GM21786 (cell line): ENCODE results near the gene HDAC8.

Experiments used
- ATAC-seq: cut with Tn5 transposase; IDR thresholded peaks from one replicate; pipeline ENCODE4 v1.9.1; 2021; ENCODE audit not compliant: unreplicated experiment

Gene HDAC8

GRCh38 chrX:72381439-72382201, 191.0 kb downstream of the HDAC8 start:
- ATAC-seq = no peak

- no peak for ATAC-seq
Measured at GRCh38 chrX:72376124-72376523, 196.5 kb downstream of the HDAC8 start.

DNA sequence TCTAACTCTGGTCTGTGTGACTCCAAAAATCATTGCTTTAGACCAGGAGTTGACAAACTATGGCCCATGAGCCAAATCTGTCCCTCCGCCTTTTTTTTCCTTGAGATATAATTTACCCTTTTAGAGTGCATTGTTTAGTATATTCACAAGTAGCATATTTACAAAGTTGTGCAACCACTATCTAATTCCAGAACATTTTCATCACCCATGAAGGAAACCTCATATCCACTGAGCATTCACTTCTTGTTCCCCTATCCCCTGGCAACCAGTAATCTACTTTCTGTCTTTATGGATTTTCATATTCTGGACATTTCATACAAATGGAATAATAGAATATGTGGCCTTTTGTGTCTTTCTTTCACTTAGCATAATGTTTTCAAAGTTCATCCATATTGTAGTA, 199.5 kb downstream of the HDAC8 start:
- ATAC-seq = no peak

DNA sequence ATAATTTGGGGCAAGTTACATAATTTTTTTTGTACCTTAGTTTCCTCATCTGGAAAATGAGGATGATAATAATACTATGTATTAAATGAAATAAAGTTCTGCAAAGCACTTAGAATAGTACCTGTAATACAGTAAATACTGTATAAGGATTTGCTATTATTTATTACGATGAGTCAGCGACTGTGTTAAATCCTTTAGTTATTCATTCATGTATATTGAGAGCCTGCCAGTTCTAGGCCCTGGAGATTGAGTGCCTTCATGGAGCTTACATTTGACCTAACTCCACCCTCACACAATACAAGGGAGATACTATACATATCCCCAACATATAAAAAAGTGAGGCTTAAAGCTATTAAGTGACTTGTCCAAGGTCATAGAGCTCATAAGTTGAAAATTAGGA, 199.9 kb downstream of the HDAC8 start:
- no peak for ATAC-seq

DNA sequence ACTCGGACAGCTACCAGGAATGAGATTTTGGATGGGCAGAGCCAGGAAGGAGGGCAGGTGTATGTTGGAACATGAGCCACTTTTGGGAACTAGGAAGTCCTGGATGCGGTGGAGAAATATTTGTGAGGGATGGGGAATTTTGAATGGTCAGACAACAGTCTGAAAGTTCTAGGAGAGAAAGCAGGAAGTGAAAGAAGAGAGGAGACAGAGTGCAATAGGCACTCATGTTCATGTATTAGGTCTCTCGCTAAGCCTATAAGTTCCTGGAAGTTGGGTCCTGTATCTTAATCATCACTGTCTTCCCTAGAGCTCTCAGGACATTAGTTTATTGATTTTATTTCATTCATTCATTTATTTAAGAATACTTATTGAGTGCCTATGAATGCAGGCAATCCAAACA, 201.2 kb downstream of the HDAC8 start:
- ATAC-seq = no peak

DNA sequence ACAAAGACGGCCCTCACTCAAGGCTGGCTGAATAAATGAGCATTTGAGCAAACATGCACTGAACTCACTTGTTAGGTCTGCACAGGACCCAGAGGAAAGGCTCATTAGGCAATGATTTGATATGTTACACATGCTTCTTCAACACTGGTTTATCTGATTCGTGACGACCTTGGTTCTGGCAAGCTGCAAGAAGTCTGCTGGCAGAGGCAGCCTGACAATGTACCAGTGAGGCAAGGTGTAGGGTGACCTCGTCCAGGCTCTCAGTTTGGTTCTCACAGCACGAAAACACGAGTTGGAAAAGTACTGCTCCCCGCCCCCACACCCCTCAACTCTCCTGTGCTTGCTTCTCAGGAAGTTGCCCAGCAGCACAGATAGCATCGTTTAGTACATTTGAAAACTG, 203.8 kb downstream of the HDAC8 start:
- no peak for ATAC-seq

DNA sequence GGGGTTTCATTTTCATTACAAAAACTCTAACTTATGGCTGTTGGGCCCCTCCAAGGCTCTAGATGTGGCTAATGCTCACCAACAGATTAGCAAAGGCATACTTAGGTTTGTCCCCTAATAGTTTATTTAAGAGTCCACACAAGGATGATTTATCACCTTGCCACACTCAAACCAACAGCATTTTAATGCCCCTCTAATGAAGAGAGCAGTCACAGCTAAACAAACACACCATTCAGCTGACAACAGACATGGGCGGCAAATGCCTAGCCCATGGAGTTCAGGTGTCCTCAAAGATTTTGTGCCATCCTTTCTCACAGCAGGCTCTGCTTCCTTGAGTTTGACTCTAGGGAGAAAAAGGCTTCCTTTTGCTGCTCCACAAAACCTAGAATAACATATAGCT, 205.1 kb downstream of the HDAC8 start:
- ATAC-seq = no peak

DNA sequence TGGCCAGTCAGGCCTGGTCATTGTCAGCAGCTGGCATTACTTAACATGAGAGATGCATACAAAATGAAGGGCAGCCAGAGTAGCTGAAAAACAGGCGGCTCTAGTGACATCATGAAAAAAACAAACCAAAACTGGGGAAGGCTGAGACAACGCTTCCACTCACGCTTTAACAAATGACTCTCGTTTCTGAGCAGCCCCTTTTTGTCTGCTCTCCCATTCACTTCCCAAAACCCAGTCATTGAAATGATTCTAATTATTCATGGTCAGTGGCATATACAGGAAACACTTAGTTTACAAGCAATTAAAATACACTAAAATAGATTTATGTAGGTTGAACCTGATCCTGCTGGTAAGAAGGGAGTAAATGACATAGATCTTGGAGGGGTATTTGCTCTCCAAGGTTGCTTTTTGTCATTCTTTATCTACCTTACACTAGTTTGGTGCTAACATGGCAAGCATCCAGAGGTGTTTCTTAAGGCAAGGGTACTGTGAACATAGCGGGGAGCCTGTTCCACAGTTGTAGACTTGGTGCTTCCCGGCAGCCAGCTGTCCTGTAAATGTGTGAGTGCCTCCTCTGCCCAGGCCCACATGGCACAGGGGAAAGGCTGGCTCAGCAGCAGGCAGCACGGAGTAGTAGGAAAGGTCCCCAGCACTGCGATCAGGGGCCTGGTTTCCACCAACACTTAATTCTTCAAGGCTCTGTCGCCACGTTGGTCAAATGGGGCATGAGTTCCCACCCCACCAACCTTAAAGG, 205.8 kb downstream of the HDAC8 start:
- no peak for ATAC-seq

DNA sequence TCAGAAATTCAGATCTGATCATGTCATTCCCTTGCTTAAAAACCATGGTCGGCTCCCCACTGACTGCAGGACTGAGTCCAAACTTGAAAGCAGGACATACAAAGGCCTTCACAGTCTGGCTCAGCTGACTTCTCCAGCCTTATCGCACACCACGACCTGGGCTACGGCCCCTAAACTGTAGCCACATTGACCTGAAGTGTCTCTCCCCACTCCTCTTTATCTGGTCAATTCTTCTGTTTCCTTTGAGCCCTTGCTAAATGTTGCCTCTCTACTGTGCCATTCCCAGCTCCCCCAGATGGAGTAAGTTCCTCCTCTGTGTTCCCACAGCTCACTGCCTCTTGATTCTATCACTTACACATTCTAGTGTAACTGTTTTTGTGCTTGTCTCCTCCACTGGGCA, 206.5 kb downstream of the HDAC8 start:
- ATAC-seq = no peak

GRCh38 chrX:72365126-72365525, 207.5 kb downstream of the HDAC8 start:
- ATAC-seq = no peak

- no peak for ATAC-seq
Measured at GRCh38 chrX:72360326-72360725, 212.3 kb downstream of the HDAC8 start.

DNA sequence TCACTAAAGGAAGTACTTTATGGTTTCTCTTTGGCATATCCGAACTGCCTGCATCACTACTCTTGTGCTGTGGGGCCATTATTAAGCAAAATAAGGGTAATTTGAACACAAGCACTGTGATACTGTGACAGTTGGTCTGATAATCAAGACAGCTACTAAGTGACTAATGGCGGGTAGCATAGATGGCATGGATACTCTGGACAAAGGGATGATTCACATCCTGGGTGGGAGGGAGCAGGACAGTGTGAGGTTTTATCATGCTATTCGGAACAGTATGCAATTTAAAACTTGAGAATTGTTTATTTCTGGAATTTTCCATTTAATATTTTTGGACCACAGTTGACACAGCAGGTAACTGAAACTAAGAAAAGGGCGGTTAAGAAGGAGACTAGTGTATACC, 214.3 kb downstream of the HDAC8 start:
- no peak for ATAC-seq

DNA sequence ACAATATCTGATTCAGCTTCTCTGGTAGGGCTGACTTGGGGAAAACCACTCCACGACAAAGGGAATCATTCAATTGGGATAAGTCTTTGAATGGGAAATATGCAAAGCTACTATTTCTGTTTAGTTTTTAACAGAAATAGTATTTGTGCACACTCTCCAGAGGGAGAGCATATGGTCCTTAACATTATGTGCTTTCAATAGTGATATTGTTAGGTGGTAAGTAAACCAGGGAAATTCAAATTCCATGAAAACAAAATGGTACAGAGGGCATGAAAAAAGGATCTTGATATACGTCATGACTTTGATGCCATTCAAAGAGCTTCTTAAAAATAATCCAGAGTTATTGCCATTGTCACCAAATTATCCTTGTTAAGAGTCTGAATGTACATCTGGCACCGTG, 219.9 kb downstream of the HDAC8 start:
- ATAC-seq = no peak

GRCh38 chrX:72351606-72352334, 220.9 kb downstream of the HDAC8 start:
- ATAC-seq = no peak

DNA sequence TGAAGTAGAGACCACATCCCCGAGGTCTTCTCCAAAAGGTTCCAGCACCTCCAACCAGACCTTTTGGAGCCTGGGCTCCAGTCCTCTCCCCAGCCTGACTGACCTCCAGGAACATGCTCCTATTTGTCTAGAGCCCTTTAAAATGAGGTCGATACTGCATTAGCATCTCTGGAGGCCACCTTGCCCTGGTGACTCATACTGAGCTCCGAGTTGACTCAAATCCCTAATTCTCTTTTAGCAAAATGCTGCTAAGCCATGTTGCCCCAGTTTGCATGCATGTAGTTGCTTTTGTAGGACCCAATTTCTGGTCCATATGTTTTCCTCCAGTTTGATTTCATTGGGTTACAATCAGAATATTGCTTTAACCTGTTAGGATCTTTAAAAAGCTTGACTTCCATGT, 223.5 kb downstream of the HDAC8 start:
- peak; percentile 89 for ATAC-seq

DNA sequence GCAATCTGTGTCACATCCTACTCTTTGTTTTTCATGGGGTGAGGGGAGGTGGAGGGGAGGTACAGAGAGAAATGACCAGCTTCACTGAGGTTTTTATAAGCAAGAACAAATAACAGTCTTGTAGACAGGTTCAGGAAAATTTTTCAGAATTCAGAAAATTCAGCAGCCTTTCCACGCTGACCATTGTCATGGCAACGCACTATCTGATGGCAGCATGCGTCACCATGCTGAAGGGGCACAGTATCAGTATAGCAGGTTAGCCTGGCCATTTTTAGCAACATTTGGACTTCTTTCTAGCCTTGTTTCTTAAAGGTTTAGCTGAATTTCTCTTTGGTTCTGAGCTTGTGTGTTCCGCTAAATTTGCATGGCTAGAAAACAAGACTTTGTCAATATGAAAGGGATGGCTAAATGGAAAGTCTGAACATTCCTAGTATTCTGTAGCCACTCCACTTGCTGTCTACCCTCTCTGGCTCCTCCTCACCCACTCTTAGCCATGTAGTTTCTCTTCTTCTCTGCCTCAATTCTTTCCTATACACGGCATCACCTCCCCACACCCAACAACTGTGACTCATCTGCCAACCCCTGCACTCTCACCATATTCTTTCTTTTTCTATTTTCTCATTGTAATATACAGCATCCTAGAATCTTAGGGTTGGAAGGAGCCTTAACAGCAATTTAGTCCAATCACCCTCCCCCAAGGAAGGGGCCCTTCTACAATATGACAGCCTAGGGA, 224.2 kb downstream of the HDAC8 start:
- ATAC-seq = no peak

DNA sequence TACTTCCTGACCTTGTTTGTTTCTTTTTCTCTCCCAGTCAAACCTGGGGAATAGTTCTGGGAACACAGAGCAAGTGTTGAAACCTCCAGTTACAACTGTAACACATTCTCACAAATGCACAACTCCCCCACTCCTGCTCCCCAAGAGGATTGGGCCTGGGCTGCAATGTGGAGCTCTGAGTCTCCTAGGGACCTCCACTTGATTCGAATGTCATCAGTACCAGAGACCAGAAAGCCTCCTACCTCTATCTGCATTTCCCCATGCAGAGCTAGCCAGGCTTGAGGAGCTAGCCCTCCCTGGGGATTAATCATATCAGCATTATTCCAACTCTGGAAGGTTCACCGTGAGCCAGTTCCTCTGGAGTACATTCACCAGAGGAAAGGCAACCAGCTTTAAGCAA, 225.3 kb downstream of the HDAC8 start:
- no peak for ATAC-seq

DNA sequence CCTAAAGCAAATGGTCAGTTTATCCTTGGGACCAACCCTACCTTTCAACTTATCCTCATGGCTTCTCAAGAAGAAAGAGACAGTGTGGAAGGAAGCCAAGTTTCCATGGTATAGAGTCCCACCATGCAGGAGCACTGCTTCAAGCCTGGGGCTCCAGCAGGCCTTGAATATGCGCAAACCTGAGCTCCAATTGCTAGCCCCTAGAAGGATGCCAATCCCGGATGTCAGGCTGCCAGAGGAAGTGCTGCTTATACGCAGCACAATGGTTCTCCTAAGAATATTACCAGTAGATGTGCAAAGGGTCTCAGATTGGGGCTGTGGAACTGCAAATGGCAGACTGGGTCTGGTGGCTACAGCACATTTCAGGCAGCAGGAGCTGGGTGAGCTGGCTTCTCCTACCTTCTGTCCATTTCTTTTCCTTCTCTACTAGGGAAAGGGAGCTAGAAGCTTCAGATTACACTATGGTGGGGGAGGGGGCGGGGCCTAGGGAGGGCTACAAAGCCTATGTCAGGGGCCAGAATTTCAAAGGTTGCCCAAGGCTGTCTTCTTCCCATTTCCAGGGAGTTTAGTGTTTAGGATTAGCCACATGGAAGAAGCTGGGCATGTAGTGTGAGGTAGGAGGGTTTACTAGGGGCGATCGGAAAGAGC, 226.2 kb downstream of the HDAC8 start:
- no peak for ATAC-seq

GRCh38 chrX:72340626-72341025, 232.0 kb downstream of the HDAC8 start:
- no peak for ATAC-seq

- ATAC-seq = no peak
Measured at GRCh38 chrX:72340041-72340440, 232.6 kb downstream of the HDAC8 start.

DNA sequence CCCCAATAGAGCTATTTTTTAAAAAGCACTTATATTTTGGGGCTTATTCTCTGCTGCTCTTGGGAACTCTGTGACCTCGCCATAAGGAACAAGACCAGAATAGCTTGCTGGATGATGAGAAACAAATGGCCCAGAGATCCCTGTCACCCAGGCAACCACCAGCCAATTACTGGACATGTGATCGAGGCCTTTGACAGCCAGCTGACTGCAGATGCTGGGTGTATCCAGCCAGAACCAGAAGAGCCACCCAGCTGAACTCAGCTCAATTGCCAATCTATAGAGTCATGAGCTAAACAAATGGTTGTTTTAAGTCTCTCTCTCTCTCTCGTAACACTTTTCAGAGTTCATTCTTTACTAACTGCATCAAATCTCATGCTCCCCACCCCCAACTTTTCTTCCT, 242.5 kb downstream of the HDAC8 start:
- no peak for ATAC-seq
